Stimulated activated CD8-positive, alpha-beta memory T cell treated with anti-CD3 and anti-CD28 coated beads, Interleukin-7, amount 100 ng/mL, for 1 hour (primary cell): ENCODE data around the gene LITAFD.

Experiments used
- DNase-seq, 2 donors: peaks; one replicate each; pipeline ENCODE4 v3.0.0-alpha.2; 2020; ENCODE audit warnings: low read depth in 2 of 2

The LITAFD gene

DNA sequence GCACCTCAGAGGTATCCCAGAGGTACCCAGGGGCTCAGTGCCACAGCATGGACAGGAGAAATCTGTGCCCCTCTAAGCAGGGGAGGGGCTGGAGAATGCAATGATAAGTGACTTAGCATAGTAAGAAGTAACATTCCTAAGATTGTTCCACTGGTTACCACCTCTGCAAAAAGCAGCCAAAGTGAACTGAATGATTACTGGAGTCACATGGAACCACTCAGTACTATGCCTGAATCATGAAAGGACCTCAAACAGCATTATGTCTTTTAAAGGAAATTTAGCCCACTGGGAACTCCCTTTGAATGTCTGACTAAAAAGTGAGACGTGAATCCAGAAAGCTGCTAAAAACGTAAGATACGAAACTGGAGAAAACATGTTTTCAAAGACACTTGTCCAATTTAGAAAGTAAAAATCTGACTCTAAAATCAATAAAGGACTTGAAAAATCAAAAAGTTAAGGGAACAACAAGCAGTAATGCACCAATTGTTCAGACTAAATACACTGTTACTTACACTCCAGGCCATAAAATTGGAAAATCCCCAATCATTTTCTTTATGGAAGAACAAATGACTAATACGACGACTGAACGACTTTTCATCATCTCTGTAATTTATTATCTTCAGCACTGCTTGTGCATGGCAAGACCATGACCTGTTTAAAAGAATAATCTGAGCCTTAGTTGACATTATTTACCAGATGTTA, 38.6 kb downstream of the LITAFD start:
- DNase-seq = no peak

DNA sequence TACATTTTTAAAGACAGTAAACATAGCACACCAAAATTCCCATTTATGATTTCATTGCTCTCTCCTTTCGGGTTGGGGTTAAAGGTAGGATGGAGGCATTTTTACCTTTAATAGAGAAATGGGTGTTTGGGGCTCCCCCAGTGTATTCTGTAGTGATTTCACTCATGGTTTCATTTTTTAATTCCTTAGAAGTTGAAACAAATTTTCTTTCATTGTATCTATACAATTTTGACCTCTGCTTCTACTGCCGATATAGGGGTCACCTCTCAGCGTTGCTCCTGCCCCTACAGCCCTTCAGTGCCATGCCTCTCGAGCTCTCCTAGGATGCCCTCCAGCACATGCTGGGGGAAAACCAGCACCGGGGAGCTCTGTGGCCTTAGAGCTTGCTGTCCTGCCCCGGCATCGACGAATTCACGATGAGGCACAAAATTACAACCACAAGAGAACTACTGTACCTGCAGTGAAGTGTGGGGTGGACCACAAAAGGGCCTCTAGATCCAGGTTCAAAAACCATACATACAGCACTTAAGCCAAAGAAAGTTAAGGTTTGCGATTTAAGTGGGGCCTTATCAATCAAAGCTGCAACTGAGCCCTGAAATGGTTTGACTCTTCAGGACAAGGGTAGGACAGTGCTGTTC, 39.3 kb downstream of the LITAFD start:
- no peak for DNase-seq

GRCh38 chr16:8923199-8923598, 41.0 kb downstream of the LITAFD start:
- no peak for DNase-seq

- no peak for DNase-seq
These were observed 42.1 kb downstream of the LITAFD start for GRCh38 chr16:8924214-8924613.

GRCh38 chr16:8925455-8925854, 43.3 kb downstream of the LITAFD start:
- no peak for DNase-seq

GRCh38 chr16:8926827-8927226, 44.7 kb downstream of the LITAFD start:
- no peak for DNase-seq

- DNase-seq = no peak
These were observed 46.4 kb downstream of the LITAFD start for GRCh38 chr16:8928467-8928957.

GRCh38 chr16:8929086-8929748, 47.1 kb downstream of the LITAFD start:
- no peak for DNase-seq

GRCh38 chr16:8931859-8932258, 49.7 kb downstream of the LITAFD start:
- DNase-seq = peak; percentile 13 to 28

DNA sequence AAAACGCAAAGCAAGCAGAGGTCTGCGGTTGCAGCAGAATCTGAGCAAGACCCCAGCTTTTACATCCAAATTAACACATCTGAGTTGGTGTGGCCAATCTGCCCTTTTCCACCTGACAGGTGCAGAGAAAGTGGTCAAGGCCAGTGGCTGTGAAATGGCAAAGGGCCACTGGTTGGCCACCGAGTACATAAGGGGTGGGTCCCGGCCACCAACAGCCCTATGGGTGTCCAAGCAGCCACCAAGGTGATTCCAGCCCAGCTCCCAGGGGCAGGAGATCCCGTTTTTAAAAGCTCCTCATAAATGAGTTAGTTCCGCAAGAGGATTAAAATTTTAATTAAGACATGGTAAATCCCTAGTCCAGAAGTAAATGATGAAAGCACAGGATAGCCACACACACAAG, 52.5 kb downstream of the LITAFD start:
- no peak for DNase-seq
